Natural killer cell treated with Interleukin-12 subunit alpha and Interleukin-12 subunit beta and Interleukin-15 and Interleukin-18, amount 100 ng/mL, for 72 hours (primary cell): ENCODE results near the gene C4orf17. TPM values are rescaled to one million over a fixed set of nuclear protein-coding genes. Genes with fewer than 3 reads are reported as not detected.
"Not testable (repeated sequence)": the region's sequence is repeated elsewhere in the genome, so short reads cannot be mapped to it uniquely, and the experiment has no call there.

Experiments used
- ATAC-seq, 2 donors: fragments of 150-1000 bp; cut with Tn5 transposase in 1 of 2; sonication (Bioruptor Pico), chemical (Tn5 transposase) in 1 of 2; 2 replicates each; pipeline ENCODE4 v1.10.0; 2021
- DNase-seq: peaks from one replicate; pipeline ENCODE4 v3.0.0; 2022; ENCODE audit warnings: low spot score
- H3K27ac Mint-ChIP-seq, 2 donors: 1 replicate in 1 of 2; 2 replicates in 1 of 2; pipeline ENCODE4 v1.8.0; 2022; ENCODE audit warnings: mixed read lengths in 2 of 2, mild to moderate bottlenecking in 1 of 2, moderate library complexity in 1 of 2
- H3K27me3 Mint-ChIP-seq, 2 donors: 1 replicate in 1 of 2; 2 replicates in 1 of 2; pipeline ENCODE4 v1.8.0; 2022; ENCODE audit warnings: mixed read lengths in 2 of 2
- H3K36me3 Mint-ChIP-seq: one replicate; pipeline ENCODE4 v1.8.0; 2022; ENCODE audit warnings: mixed read lengths
- H3K4me1 Mint-ChIP-seq, 2 donors: 1 replicate in 1 of 2; 2 replicates in 1 of 2; pipeline ENCODE4 v1.8.0; 2022; ENCODE audit warnings: low read depth in 2 of 2, mixed read lengths in 2 of 2, mild to moderate bottlenecking in 1 of 2
- H3K4me3 Mint-ChIP-seq: one replicate; pipeline ENCODE4 v1.8.0; 2022; ENCODE audit warnings: mixed read lengths
- H3K9me3 Mint-ChIP-seq: 2 replicates; pipeline ENCODE4 v1.8.0; 2022; ENCODE audit warnings: mixed read lengths
- total RNA-seq, 2 donors: library from RNA; stranded (reverse); gene quantifications; one replicate each; pipeline ENCODE4 v1.2.3, GENCODE V29; 2022

Gene C4orf17
- total RNA-seq, 2 donors from 2014 or later = not detected

DNA sequence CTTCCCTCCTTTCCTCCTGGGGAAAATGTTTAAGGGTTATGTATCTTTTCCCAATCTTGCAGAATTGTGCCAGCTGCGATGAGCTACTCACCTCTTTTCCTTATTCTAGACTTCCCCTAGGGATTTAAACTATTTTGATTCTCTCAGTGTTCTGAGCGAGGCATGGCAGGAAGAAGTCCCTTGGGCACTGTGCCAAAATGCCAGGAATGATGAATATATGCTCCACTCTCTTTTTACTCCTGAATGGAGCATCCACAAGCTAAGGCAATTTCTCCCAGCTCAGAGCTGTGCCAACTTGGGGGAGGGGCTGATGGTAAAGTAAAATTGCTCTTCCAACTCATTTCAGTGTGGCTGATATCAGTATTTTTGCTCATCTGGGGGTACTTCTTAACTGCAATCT is 4.0 kb upstream of the C4orf17 start:
- Mint-ChIP-seq H3K4me1 (peaks cover 0 to 16% of the 10 kb centered on the region in 2 donors), H3K9me3 (no peaks in the 10 kb centered on the region), H3K27me3 (peaks cover 13 to 30% of the 10 kb centered on the region in 2 donors), H3K36me3 (no peaks in the 10 kb centered on the region), H3K27ac (peak overlapping the region in 1 of 2 donors; percentile 25), H3K4me3 (no peak overlapping the region)
- ATAC-seq (no peak), DNase-seq (no peak)

DNA sequence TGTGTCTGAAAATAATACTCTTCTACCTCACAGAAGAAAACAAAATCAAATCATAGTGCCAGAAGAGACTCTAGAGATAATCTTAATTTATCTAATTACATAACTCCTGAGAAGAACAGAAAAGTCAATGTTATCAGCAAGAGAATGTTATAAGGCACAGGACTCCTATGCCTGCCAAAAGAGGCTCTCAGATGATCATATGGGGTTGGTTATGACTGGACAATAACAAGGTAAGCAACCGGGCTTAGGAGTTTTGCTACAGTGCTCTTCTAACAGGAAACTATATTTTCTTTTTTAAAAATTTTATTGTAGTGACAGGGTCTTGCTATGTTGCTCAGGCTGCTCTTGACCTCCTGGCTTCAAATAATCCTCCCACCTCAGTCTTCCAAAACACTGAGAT is 3.5 kb upstream of the C4orf17 start:
- peaks cover 0 to 16% of the 10 kb centered on the region in 2 donors for H3K4me1 Mint-ChIP-seq
- peak overlapping the region in 1 of 2 donors; percentile 25 for H3K27ac Mint-ChIP-seq
- DNase-seq = no peak
- H3K36me3 Mint-ChIP-seq = no peaks in the 10 kb centered on the region
- H3K27me3 Mint-ChIP-seq = peaks cover 13 to 35% of the 10 kb centered on the region in 2 donors
- no peak for ATAC-seq
- no peaks in the 10 kb centered on the region for H3K9me3 Mint-ChIP-seq
- no peak overlapping the region for H3K4me3 Mint-ChIP-seq

DNA sequence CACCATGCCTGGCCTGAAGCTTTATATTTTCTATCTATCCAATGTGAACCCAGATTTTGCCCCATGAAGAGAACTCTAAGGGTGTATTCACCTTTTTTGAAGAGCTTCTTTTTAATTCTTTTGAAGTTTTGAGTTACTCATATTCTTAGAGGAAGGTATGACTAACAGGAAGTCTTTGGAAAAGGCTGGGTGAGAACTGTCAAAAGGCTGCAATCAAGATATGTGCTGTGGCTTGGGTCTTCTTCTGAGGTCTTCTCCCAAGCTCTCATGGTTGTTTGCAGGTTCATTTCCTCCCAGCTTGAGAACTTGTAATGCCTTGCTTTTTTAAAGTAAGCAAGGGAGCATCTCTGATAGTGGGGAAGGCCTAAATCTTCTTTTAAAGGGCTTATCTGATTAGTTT is 3.1 kb upstream of the C4orf17 start:
- DNase-seq = no peak
- Mint-ChIP-seq H3K27me3 (peaks cover 13 to 36% of the 10 kb centered on the region in 2 donors), H3K4me3 (no peak overlapping the region), H3K36me3 (no peaks in the 10 kb centered on the region), H3K4me1 (peaks cover 0 to 16% of the 10 kb centered on the region in 2 donors), H3K9me3 (no peaks in the 10 kb centered on the region), H3K27ac (peak overlapping the region in 1 of 2 donors; percentile 25)
- ATAC-seq = peak in 1 of 2 donors; percentile 72

DNA sequence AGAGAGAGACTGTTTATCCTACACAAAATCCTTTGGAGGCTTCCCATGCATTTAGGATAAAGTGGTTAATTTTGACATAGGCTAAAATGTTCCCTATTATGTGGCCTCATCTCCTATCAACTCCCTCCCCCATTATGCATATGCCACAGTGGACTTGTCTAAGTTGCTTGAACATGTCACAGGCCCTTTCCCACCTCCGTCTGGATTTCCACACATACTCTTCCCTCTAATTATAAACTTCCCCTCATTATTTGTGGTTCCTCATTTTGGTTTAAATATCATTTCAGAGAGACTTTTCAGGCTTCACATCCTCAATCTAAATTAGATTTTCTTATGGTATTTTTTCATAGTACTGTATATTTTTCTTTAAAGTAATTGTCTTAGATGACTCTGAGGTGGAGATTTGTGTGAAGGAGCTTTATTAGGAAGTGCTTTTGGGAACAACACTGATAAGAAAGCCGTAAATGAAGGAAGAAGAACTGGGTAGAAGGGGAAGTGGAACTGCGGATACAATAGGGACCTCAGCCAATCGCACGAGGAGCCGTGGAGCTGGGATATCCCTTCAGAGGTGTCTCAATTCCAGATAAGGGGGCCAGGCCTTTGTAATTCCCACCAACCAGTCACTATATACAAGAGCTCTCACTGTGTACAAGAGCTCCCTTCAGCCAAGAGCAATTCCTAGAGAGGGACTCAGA is 7.9 kb downstream of the C4orf17 start:
- peaks cover 8 to 23% of the 10 kb centered on the region in 2 donors for H3K27me3 Mint-ChIP-seq

DNA sequence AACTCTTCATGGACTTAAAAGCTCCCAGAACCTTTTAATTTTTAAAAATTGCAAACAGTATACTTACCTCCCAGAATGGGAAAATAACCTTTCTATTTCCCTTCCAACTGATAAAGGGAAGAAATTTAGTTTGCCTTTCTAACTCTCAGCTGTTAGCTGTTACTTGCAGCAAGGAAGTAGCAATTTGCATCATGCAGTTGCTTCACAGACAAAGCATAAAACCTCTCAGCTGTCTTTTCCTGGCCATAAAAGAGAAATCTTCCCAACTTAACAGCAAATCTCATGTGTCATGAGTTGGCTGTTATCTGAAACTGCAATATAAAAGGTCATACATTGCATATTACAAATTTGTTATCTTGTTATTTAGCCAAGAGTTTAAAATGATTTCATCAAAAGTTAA is 18.4 kb downstream of the C4orf17 start:
- H3K9me3 Mint-ChIP-seq = no peaks in the 10 kb centered on the region
- H3K27me3 Mint-ChIP-seq = peaks cover 25 to 60% of the 10 kb centered on the region in 2 donors
- no peaks in the 10 kb centered on the region for H3K36me3 Mint-ChIP-seq
- no peak overlapping the region for H3K4me3 Mint-ChIP-seq
- H3K27ac Mint-ChIP-seq = no peak overlapping the region
- ATAC-seq (no peak), DNase-seq (no peak)
- no peaks in the 10 kb centered on the region for H3K4me1 Mint-ChIP-seq

More for the DNA sequence above, 7.9 kb downstream of the C4orf17 start:
- ATAC-seq (no peak), DNase-seq (no peak)
- peaks cover 2% of the 10 kb centered on the region for H3K9me3 Mint-ChIP-seq
- no peaks in the 10 kb centered on the region for H3K4me1 Mint-ChIP-seq
- H3K36me3 Mint-ChIP-seq = no peaks in the 10 kb centered on the region
- no peak overlapping the region for H3K4me3 Mint-ChIP-seq
- H3K27ac Mint-ChIP-seq = no peak overlapping the region

DNA sequence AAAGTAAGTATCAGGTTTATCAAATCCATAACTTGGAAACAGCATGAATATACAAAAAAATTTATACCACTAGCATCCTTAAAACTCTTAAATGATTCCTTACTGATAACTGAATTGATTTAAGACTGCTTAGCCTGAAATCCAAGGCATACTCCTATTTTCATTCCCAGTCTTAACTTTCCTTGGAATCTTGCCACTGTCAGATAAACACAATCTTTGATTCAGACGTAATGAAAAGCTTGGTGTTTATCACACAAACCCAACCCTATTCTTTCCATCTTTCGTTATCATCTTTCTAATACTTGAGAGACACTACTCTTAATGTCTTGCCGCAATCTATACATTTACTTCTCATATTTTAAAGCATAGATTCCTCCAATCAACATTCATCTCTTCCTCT is 19.1 kb downstream of the C4orf17 start:
- Mint-ChIP-seq H3K27me3 (peaks cover 23 to 56% of the 10 kb centered on the region in 2 donors), H3K9me3 (no peaks in the 10 kb centered on the region), H3K27ac (no peak overlapping the region), H3K4me1 (no peaks in the 10 kb centered on the region), H3K36me3 (no peaks in the 10 kb centered on the region), H3K4me3 (no peak overlapping the region)
- ATAC-seq (no peak), DNase-seq (no peak)

DNA sequence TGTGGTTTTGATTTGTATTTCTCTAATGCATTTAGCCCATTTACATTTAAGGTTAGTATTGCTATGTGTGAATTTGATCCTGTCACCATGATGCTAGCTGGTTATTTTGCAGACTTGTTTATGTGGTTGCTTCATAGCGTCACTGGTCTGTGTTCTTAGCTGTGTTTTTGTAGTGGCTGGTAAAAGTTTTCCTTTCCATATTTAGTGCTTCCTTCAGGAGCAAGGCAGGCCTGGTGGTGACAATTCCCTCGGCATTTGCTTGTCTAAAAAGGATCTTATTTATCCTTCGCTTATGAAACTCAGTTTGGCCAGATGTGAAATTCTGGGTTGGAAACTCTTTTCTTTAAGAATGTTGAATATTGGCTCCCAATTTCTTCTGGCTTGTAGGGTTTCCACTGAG is 23.9 kb downstream of the C4orf17 start:
- ATAC-seq, H3K4me3 Mint-ChIP-seq, H3K9me3 Mint-ChIP-seq, DNase-seq, H3K36me3 Mint-ChIP-seq, H3K27ac Mint-ChIP-seq, H3K4me1 Mint-ChIP-seq: not testable (repeated sequence)
- H3K27me3 Mint-ChIP-seq = peaks cover 18 to 48% of the 10 kb centered on the region in 2 donors

DNA sequence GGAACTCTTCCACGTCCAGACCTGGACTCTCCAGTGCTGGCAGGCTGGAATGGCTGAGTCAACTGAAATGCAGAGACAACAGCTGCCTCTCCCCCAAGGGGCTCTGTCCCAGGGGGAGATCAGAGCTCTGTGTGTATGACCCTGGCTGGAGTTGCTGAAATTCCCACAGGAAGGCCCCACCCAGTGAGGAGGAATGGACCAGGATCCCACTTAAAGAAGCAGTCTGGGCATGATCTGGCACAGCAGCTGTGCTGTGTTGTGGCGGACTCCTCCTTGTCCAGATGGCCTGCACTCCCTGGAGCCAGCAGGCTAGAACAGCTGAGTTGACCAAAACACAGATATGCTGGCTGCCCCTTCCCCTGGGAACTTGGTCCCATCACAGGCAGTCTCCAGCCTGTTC is 25.4 kb downstream of the C4orf17 start:
- peak in 1 of 2 donors; percentile 13 for ATAC-seq
- peaks cover 11 to 35% of the 10 kb centered on the region in 2 donors for H3K27me3 Mint-ChIP-seq
- H3K4me1 Mint-ChIP-seq = no peaks in the 10 kb centered on the region
- no peak for DNase-seq
- no peak overlapping the region for H3K27ac Mint-ChIP-seq
- no peaks in the 10 kb centered on the region for H3K36me3 Mint-ChIP-seq
- no peak overlapping the region for H3K4me3 Mint-ChIP-seq
- no peaks in the 10 kb centered on the region for H3K9me3 Mint-ChIP-seq

DNA sequence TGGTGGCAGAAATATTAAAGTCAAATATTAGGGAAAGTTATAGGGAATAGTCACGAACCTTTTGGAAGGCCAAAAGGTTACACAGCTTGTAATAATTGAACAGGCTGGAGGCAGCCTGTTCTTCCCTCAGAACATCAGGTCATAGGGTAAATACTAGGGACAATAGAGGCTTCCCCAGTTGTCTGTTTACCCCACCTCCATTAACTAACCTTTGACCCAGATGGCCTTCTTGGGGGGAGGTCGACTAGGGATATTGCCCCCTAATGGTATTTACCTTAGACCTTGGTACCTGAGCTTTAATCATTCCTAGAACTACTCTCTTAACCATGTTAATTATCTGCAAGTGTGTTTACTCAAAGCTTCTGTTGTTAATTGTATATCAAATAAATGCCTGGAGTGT is 26.0 kb downstream of the C4orf17 start:
- ATAC-seq = no peak
- Mint-ChIP-seq H3K27ac (no peak overlapping the region), H3K4me3 (no peak overlapping the region), H3K36me3 (no peaks in the 10 kb centered on the region), H3K4me1 (no peaks in the 10 kb centered on the region), H3K9me3 (no peaks in the 10 kb centered on the region), H3K27me3 (peaks cover 11 to 39% of the 10 kb centered on the region in 2 donors)
- DNase-seq = no peak

DNA sequence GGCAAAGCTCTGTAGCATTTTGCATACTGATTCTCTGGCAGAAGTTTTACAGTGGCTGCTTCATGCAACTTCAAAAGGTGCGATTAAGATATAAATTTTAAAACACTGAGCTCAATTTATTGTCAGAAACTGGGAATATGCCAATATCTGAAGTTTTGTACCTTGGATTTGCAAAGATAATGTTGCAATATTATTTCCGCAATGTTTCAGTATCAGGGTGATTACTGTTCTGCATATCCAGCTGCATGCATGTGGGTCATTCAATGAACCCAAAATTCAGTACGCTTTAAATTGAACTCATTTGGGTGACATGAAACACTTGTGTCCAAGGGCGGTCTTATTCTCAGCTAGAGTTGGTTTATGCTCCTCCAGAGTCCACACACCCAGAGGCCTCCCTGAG is 26.9 kb downstream of the C4orf17 start:
- H3K9me3 Mint-ChIP-seq = no peaks in the 10 kb centered on the region
- no peaks in the 10 kb centered on the region for H3K4me1 Mint-ChIP-seq
- no peaks in the 10 kb centered on the region for H3K36me3 Mint-ChIP-seq
- no peak for DNase-seq
- ATAC-seq = no peak
- no peak overlapping the region for H3K4me3 Mint-ChIP-seq
- H3K27ac Mint-ChIP-seq = no peak overlapping the region
- peaks cover 8 to 32% of the 10 kb centered on the region in 2 donors for H3K27me3 Mint-ChIP-seq

DNA sequence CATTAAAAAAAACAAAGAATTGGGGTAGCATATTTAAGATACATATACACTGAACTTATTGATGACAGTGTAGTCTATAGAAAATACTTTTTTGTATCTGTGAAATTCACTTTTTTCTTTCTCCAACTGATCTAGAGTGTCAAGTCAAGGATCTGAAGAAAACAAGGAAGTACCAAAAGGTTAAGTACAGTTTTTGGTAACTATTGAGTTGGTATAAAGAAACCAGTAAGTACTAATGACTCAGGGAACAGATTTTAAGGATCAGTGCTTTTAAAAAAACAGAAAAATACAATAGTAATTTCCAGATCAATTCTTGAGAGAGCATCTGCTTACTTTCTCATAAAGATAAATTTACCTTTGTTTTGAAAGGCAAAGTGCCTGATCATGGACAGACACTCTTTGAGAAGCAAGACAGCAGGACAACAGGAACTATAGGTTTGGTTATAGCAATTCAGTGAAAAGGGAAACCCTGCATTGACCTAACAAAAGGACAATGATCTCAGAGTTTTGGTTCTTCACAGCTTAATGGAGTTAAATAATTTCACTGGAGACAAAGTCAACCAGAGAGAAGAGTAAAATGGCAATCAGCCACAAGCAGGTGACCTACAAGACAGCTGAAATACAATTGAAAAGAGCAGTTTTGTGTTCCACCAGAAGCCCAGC is 29.6 kb downstream of the C4orf17 start:
- H3K4me3 Mint-ChIP-seq = no peak overlapping the region
- no peak overlapping the region for H3K27ac Mint-ChIP-seq
- H3K4me1 Mint-ChIP-seq = no peaks in the 10 kb centered on the region
- H3K36me3 Mint-ChIP-seq = peaks cover 4% of the 10 kb centered on the region
- ATAC-seq (no peak), DNase-seq (no peak)
- no peaks in the 10 kb centered on the region for H3K9me3 Mint-ChIP-seq
- H3K27me3 Mint-ChIP-seq = peaks cover 6 to 19% of the 10 kb centered on the region in 2 donors

DNA sequence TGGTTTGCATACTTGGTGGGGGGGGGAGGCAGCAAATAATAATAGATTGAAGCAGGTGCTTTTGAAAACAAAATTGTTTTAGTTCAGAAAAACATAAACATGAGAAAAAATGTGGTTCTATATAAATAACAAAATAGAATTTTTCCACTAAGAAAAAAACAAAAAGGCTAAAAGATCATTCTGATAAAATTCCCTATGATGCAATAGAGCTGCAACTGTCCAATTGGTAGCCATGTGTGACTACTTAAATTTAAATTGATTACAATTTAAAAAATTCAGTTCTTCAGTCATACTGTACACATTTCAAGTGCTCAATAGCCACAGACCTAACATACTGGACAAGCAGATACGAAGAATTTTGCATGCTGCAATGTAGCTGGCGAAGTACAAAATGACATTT is 42.1 kb downstream of the C4orf17 start:
- Mint-ChIP-seq H3K9me3 (no peaks in the 10 kb centered on the region), H3K4me1 (no peaks in the 10 kb centered on the region), H3K27me3 (no peaks in the 10 kb centered on the region), H3K36me3 (peaks cover 4% of the 10 kb centered on the region), H3K4me3 (no peak overlapping the region), H3K27ac (no peak overlapping the region)
- ATAC-seq = no peak
- no peak for DNase-seq

DNA sequence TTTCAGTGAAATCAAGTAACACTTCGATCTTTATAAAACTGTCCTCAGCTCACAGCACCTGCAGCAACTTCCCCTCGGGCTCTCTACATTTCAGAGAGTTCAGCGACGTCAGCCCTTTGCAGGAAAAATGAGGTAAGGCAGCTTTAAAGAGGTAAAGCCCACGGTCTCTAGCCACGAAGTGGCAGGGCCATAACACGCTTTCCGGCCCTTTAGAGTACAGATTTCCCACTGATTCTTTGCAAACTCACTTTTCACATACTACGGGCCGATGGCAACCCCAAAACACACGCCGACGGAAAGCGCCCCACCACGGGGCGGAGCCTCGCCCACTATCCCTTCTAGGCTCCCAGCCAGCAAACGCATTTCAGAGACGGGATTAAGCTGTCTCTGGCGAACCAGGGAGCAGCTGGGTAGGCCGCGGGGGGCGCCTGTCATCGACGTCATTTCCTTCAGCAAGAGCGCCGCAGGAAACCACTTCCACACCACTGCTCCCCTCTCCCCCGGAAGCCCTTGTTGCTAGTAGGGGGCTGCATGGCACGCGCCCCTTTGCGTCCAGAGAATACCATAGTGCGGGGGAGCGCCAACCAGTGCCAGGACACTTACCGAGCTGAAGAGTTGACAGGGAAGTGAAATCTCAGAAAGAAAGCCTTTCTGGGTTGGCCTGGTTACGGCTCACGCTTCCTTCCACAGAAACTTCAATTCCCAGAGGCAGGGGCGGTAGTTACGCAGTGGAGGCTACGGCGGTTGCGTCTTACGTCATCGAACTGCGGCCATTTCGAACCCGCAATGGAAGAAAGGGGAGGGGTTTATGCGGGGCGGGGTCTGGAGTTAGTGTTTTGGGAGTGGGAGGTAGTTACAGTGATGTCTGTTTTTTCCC is 52.7 kb downstream of the C4orf17 start, which contains the start of gene TRMT10A:
TSS of gene TRMT10A (minus strand) at position 730 of the 877 bp plus-strand sequence. CDS start 4,701 bp downstream, outside the sequence.
- Mint-ChIP-seq H3K9me3 (no peaks in the 10 kb centered on the region), H3K36me3 (no peaks in the 10 kb centered on the region), H3K4me3 (peak within 1 kb of the TSS; percentile 88), H3K27ac (peak within 1 kb of the TSS; percentile 94 to 99), H3K27me3 (peaks cover 21 to 25% of the 10 kb centered on the region in 2 donors), H3K4me1 (peaks cover 3 to 5% of the 10 kb centered on the region in 2 donors)
- ATAC-seq (peak; percentile 97 to 98), DNase-seq (peak; percentile 97)
